Effector CD8-positive, alpha-beta T cell (primary cell): Measurements from ENCODE around the gene CPB1.
"Not testable (repeated sequence)": the region's sequence is repeated elsewhere in the genome, so short reads cannot be mapped to it uniquely, and the experiment has no call there.

Experiments used
- DNase-seq: peaks from one replicate; lab custom pipeline; 2025; lab: John Stamatoyannopoulos, UW
- total RNA-seq, 4 experiments: gene quantifications; one replicate each; lab custom pipeline; 2026; lab: John Stamatoyannopoulos, UW

Gene CPB1
- total RNA-seq: 0 to 0.09 (median 0) reads per million in 4 experiments

DNA sequence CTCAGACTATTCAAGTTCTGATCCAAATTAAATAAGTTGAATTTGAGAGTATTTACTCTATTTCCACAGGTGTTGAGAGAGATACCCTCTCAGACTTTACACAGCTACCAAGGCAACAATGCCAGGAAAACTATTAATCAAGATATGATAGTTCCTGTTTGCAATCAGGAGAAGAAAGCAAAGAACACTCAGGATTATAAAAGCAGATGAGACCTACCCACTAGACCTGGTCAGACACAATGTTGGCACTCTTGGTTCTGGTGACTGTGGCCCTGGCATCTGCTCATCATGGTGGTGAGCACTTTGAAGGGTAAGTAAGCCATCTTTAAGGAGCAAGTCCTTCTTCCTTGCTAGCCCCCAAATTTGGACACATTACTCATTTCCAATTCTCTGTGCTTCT lies at the start of gene CPB1:
CPB1 (plus strand) TSS at position 227 of the 400 bp plus-strand sequence; CDS start at position 240, 13 bp downstream.
- no peak for DNase-seq

GRCh38 chr3:148778926-148779325 lies 48.7 kb upstream of the CPB1 start:
- DNase-seq: no peak

DNA sequence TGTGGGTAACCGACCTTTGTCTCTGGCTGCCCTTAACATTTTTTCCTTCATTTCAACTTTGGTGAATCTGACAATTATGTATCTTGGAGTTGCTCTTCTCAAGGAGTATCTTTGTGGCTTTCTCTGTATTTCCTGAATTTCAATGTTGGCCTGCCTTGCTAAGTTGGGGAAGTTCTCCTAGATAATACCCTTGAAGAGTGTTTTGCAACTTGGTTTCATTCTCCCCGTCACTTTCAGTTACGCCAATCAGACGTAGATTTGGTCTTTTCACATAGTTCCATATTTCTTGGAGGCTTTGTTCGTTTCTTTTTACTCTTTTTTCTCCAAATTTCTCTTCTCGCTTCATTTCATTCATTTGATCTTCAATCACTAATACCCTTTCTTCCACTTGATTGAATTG lies 42.6 kb upstream of the CPB1 start:
- not testable (repeated sequence) for DNase-seq

- DNase-seq: not testable (repeated sequence)
These were observed 41.5 kb upstream of the CPB1 start for GRCh38 chr3:148786159-148786558.

DNA sequence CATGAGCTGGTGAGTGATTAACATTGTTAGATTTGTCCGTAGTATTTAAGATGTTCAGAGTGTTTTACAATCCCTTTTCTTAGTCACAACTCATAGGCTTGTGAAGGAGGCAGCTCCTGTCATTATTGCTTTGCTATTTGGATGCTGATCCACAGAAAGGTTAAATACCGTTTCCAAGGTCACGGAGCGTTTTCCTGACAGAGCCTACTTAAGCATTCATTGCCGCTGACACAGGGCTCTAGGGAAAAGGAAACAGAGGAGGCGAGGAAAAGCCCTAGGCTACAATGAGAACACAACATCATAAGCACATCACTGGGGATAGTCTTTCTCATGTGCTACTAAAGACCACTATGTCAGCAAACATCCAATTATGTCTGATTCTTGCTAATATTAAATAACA lies 38.5 kb upstream of the CPB1 start:
- no peak for DNase-seq

- DNase-seq: no peak
These were observed 37.7 kb upstream of the CPB1 start for GRCh38 chr3:148789906-148790305.

DNA sequence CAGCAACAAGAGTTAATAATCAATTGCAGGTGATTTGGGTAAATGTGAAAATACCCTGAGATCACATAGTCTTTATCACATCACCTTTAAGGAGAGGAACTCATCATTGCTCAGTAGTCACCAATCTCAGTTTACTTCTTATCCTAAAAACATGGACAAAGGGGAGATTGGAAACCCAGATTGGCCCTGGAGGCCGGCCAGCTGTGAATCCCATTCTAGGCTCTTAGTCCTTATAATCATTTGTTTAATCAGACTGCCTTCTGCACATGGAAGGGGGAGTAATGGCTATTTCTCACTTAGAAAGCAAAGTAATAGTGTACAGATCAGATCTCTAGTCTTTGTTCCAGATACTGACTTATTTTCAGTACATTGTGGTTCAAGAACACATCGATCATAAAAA lies 37.2 kb upstream of the CPB1 start:
- no peak for DNase-seq

- no peak for DNase-seq
These were observed 36.5 kb upstream of the CPB1 start for GRCh38 chr3:148790851-148791735.

- DNase-seq: no peak
These were observed 35.7 kb upstream of the CPB1 start for GRCh38 chr3:148791920-148792319.

GRCh38 chr3:148792516-148792915 lies 35.1 kb upstream of the CPB1 start:
- DNase-seq: no peak

GRCh38 chr3:148796799-148797198 lies 30.8 kb upstream of the CPB1 start:
- no peak for DNase-seq

- DNase-seq: no peak
These were observed 29.8 kb upstream of the CPB1 start for GRCh38 chr3:148797795-148798194.

GRCh38 chr3:148800414-148800813 lies 27.2 kb upstream of the CPB1 start:
- DNase-seq: no peak

DNA sequence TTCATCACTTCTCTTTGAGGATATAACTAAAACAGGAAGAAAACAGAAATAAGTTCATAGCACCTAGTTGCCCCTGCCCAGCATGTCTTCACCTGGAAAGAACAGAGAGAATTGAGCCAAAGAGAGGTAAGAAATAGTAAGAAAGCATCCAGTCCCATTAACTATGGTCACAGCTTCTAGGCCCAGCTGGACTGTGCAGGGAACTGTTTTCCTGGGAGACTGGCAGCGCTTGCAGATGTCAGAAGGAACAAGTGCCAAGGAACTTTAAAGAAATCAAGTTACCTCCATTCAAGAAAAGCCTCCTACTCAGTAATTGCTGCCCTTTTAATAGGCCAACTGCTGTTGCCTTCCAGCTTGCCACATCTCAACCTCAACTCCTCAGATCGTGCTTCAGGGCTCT lies 17.8 kb upstream of the CPB1 start:
- DNase-seq: no peak

- DNase-seq: no peak
These were observed 12.1 kb upstream of the CPB1 start for GRCh38 chr3:148815316-148816110.

GRCh38 chr3:148816427-148816826 lies 11.2 kb upstream of the CPB1 start:
- DNase-seq: no peak

- DNase-seq: no peak
These were observed 10.6 kb upstream of the CPB1 start for GRCh38 chr3:148816981-148817525.

DNA sequence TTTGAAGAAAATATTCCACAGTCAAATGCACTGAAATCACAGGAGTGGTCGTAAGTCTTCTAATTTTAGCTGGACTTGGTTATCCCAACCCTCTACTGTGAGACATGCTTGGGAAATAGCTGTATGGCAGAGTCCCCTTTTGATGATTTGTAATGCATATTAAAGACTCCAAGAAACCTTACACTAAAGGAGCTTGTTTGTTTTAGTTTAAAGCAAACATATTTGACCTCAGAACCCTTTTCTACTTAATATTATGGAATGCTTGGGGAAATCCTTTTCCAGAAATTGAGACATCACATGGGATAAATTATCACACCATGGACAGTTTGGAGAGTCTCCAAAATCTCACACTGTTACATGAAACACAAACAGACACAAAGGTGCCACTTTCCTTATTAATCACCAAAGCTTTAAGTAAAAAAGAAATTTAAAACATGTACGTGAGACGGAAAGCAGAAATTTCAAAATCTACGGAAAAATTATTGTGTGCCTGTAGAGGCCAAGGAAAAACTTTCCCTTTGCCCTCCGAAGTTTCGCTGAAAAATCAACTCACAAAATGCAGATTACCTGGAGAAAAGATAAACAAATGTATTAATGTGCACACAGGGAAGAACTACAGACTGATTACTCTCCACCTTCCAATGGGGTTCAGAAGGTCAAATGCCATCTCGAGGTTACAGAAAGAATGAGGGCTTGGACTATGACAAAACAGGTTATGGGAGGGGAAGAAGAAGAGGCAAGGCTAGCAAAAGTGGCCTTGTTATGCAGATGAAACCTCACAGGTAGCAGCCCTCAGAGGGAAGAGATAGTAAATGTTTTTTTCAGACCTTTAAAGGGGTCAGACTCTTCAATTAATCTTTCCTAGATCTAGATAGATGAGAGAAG lies 7.0 kb upstream of the CPB1 start:
- no peak for DNase-seq

GRCh38 chr3:148823026-148823425 lies 4.6 kb upstream of the CPB1 start:
- no peak for DNase-seq

GRCh38 chr3:148825476-148825875 lies 2.1 kb upstream of the CPB1 start:
- no peak for DNase-seq

DNA sequence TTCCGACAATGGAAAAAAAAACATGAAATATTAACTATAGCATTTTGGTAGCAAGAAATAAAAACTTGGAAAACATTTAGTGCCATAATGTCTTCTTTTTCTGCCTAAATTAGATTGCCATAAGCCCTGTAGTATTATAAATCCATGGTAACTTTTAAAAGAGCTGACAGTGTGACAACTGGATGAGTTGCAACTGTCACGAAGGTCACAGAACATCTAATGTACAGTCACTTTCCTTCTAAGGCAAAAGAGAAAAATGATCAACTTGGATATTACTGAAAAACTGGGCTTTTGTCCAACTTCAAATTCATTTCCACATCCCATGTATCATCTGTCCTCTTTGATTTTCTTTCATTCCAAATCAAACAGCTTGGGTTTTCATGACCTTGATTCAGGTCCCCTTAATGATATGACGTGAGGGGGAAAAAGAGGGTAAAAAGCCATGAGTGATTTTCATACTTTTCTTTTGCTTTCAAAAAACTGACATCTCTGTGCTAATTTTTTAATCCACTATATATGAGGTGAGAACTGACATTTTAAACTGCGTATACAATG lies 602 bp downstream of the CPB1 start:
- DNase-seq: no peak
